OCI-LY7 (cell line): ENCODE results near the gene SSNA1. TPM values are rescaled to one million over a fixed set of nuclear protein-coding genes. Genes with fewer than 3 reads are reported as not detected.
A peak's percentile ranks its signal among the peaks of the same experiment; 100 is the strongest.
"Not testable (repeated sequence)": the region's sequence is repeated elsewhere in the genome, so short reads cannot be mapped to it uniquely, and the experiment has no call there.

Source experiments
- BruUV-seq: library from RNA; stranded (reverse); fragments of 400-500 nt; replicated peaks from 2 replicates; lab custom pipeline; 2021; lab: Mats Ljungman, UMichigan
- CTCF ChIA-PET: fragments of 300-600 bp; sonication (Branson Sonifier 250); formaldehyde crosslinking; loops from one replicate; lab custom pipeline; 2022; ENCODE audit warnings: antibody characterized with exemption; ENCODE audit not compliant: unreplicated experiment; lab: Charles Lee
- POLR2A ChIA-PET: fragments of 300-600 bp; sonication (Branson Sonifier 250); formaldehyde crosslinking; loops from one replicate; lab custom pipeline; 2022; ENCODE audit warnings: antibody characterized with exemption; lab: Charles Lee
- DNase-seq: peaks from one replicate; pipeline ENCODE4 v3.0.0-alpha.2; 2015; ENCODE audit warnings: low spot score
- H2AFZ ChIP-seq: fragments of 200-600 bp; sonication (generic), shearing (Covaris generic); 2 replicates; pipeline ENCODE4 v1.6.1; 2014; ENCODE audit warnings: mild to moderate bottlenecking, antibody characterized with exemption, low read length, moderate library complexity
- H3K27ac ChIP-seq: fragments of 200-600 bp; sonication (generic); 2 replicates; pipeline ENCODE4 v1.5.1; 2014; ENCODE audit warnings: mixed run types, low read depth, mild to moderate bottlenecking, moderate library complexity, low read length, inconsistent platforms; ENCODE audit not compliant: poor library complexity, severe bottlenecking
- H3K36me3 ChIP-seq: fragments of 200-600 bp; sonication (generic); 2 replicates; pipeline ENCODE4 v1.6.1; 2014; ENCODE audit warnings: mild to moderate bottlenecking, antibody characterized with exemption, low read length, moderate library complexity, mixed read lengths; ENCODE audit not compliant: insufficient read depth
- H3K4me1 ChIP-seq: fragments of 200-600 bp; sonication (generic); 2 replicates; pipeline ENCODE4 v1.5.1; 2014; ENCODE audit warnings: mild to moderate bottlenecking, low read length; ENCODE audit not compliant: insufficient read depth, poor library complexity, severe bottlenecking
- H3K4me2 ChIP-seq: fragments of 200-600 bp; sonication (generic); 2 replicates; pipeline ENCODE4 v1.6.1; 2014; ENCODE audit warnings: mild to moderate bottlenecking, low read length
- H3K4me3 ChIP-seq: fragments of 200-600 bp; sonication (generic); 2 replicates; pipeline ENCODE4 v1.5.1; 2014; ENCODE audit warnings: mild to moderate bottlenecking, low read depth, low read length; ENCODE audit not compliant: poor library complexity, severe bottlenecking
- H3K79me2 ChIP-seq: fragments of 200-600 bp; sonication (generic); 2 replicates; pipeline ENCODE4 v1.6.1; 2016; ENCODE audit warnings: low read depth, mild to moderate bottlenecking, low read length, moderate library complexity, mixed read lengths; ENCODE audit not compliant: insufficient read depth
- H3K9me2 ChIP-seq: fragments of 200-600 bp; sonication (generic); 2 replicates; pipeline ENCODE4 v1.6.1; 2016; ENCODE audit warnings: mild to moderate bottlenecking, low read length, mixed read lengths; ENCODE audit not compliant: insufficient read depth
- H3K9me3 ChIP-seq: fragments of 200-600 bp; sonication (generic); 2 replicates; pipeline ENCODE4 v1.6.1; 2014; ENCODE audit warnings: mild to moderate bottlenecking, mixed run types, low read length, mixed read lengths
- H4K20me1 ChIP-seq: fragments of 200-600 bp; sonication (generic); 2 replicates; pipeline ENCODE4 v1.6.1; 2014; ENCODE audit warnings: mild to moderate bottlenecking, antibody characterized with exemption, low read length, moderate library complexity, mixed read lengths; ENCODE audit not compliant: insufficient read depth
- EZH2phosphoT487 ChIP-seq: fragments of 200-600 bp; sonication (generic); IDR thresholded peaks from 2 replicates; pipeline ENCODE4 v1.6.1; 2018; ENCODE audit warnings: low read depth, borderline replicate concordance, mild to moderate bottlenecking, mixed run types, antibody characterized with exemption, low read length, moderate library complexity, mixed read lengths
- intact Hi-C: fragments of 100-400 bp; cut with micrococcal nuclease; formaldehyde crosslinking; loops from one replicate; pipeline ENCODE4 v1.10.0; 2022; ENCODE audit not compliant: unreplicated experiment
- microRNA-seq: library from miRNA; unstranded; fragments of <30 nt; microRNA quantifications from one replicate; pipeline ENCODE4 v1.2.0, GENCODE V29; 2022; ENCODE audit warnings: borderline replicate concordance
- small RNA-seq: library from RNA; depleted of rRNA; stranded (forward); fragments of <200 nt; gene quantifications from one replicate; pipeline ENCODE3, GENCODE V24; 2014
- total RNA-seq, 2 experiments: library from RNA; depleted of rRNA in 1 of 2; stranded (reverse); fragments of >200 nt in 1 of 2; shearing (Covaris generic) in 1 of 2; gene quantifications; 2 replicates each; pipeline ENCODE4 v1.2.3, GENCODE V29; 2014 to 2022

Gene SSNA1
- total RNA-seq, 2 experiments from 2014 or later: 71.0 to 111 TPM

DNA sequence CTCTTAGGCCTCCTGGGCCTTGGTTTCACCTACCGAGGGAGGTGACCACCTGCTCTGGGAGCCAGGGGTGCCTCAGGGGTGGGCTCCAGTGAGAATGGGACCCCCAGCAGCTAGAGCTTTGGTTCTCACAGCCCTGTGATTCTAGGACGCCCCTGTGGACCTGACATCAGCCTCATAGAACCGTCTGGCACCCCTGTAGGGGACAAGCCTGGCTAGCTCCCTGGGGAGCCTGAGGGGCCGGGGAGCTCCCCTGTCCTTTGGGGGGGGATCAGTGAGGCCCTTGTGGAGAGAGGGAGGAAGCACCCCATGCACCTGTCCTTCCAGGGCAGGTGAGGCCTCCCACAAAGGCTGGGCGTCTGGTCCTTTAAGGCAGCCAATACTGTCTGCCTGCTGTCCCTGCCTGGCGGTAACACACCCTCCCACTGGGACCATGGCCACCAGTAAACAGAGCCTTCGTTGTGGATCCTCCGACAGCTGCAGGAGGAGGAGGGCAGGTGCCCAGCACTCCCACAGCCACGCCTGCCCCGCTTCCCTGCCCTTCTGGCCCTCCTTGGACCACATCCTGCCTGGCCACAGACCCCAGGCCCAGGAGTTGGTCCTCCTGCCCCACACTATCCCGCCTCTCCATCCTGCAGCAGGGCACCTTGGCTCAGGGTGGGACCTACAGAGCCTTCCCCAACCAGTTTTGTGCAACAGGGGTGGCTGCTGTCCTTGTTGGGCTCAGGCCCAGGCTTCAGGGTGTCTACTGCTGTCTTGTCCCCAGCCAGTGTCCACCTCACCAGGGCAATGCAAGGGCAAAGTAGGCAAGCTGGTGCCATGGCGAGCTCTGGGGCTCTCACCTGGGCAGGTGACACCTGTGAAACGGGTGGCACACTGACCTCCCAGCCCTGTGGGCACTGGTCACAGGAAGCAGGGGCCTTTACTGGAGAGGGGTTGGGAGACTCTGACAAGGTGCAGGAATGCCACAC, 49.6 kb downstream of the SSNA1 start:
- H3K4me3 ChIP-seq: peak overlapping the region; percentile 80
- H3K27ac ChIP-seq: peak overlapping the region; percentile 29
- intact Hi-C loops: loop anchor here (2.0 kb wide), 2 partner anchors 31 to 169 kb away; no protein-coding TSS in a partner anchor
- H3K9me2 ChIP-seq: no peaks in the 10 kb centered on the region
- no peak overlapping the region for H2AFZ ChIP-seq
- no TSS peak for BruUV-seq
- no peak for DNase-seq
- peaks cover 14% of the 10 kb centered on the region for H4K20me1 ChIP-seq
- H3K4me2 ChIP-seq: peak overlapping the region; percentile 75
- H3K4me1 ChIP-seq: peaks cover 59% of the 10 kb centered on the region
- CTCF ChIA-PET: interaction anchor here (0.5 to 0.6 kb wide), 3 partner anchors 31 to 199 kb away, joined by 3 to 5 read pairs (median 3); no protein-coding TSS in a partner anchor
- POLR2A ChIA-PET: interaction anchor here (0.8 to 3.3 kb wide), 2 partner anchors 16 to 17 kb away, joined by 3 to 26 read pairs; partner anchors contain the start of gene NELFB
- H3K9me3 ChIP-seq: no peaks in the 10 kb centered on the region
- peaks cover 32% of the 10 kb centered on the region for H3K79me2 ChIP-seq
- peaks cover 15% of the 10 kb centered on the region for H3K36me3 ChIP-seq
- no peak for TF ChIP-seq EZH2phosphoT487

DNA sequence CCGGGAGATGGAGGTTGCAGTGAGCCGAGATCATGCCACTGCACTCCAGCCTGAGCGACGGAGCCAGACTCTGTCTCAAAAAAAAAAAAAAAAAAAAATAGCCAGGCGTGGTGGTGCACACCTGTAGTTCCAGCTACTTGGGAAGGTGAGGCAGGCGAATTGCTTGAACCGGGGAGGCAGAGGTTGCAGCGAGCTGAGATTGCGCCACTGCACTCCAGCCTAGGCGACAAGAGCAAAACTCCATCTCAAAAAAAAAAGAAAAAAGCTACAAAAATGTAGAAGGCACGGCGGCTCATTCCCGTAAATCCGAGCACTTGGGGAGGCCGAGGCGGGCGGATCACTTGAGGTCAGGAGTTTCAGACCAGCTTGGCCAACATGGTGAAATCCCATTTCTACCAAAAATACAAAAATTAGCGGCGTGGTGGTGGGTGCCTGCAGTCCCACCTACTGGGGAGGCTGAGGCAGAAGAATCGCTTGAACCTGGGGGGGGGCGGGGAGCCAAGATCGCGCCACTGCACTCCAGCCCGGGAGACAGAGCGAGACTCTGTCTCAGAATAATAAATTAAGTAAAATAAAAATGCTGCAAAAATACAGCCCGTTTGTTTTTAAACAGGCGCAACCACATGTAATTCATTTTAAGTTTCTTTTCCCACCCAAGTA, 51.2 kb downstream of the SSNA1 start:
- POLR2A ChIA-PET: interaction anchor here (1.2 to 3.3 kb wide), 3 partner anchors 15 to 110 kb away, joined by 3 to 26 read pairs (median 4); partner anchors contain the start of gene NELFB
- not testable (repeated sequence) for BruUV-seq, H3K9me3 ChIP-seq, H3K9me2 ChIP-seq, DNase-seq, H2AFZ ChIP-seq
- peak overlapping the region; percentile 80 for H3K4me3 ChIP-seq
- H3K36me3 ChIP-seq: peaks cover 28% of the 10 kb centered on the region
- H3K79me2 ChIP-seq: peaks cover 34% of the 10 kb centered on the region
- CTCF ChIA-PET: interaction anchor here (0.7 kb wide), 1 partner anchor 392 kb away, joined by 3 read pairs; no protein-coding TSS in a partner anchor
- peaks cover 14% of the 10 kb centered on the region for H4K20me1 ChIP-seq
- H3K4me2 ChIP-seq: peak overlapping the region; percentile 75
- peaks cover 67% of the 10 kb centered on the region for H3K4me1 ChIP-seq
- intact Hi-C loops: loop anchor here (2.0 kb wide), 1 partner anchor 37 kb away; the partner anchor contains the start of gene TOR4A
- peak overlapping the region; percentile 89 for H3K27ac ChIP-seq

Small RNA genes within 50 kb of the gene (microRNA-seq; reads per million reads assigned to microRNA genes)
- gene MIR3621: not detected

Small RNA genes within 50 kb of the gene (small RNA-seq; reads per million reads assigned to genes)
- gene MIR3621: not detected

Other genes starting within 250 kb of the SSNA1 start
Only the 30 nearest of the 33 such genes appear.
- gene PTGDS, start 211.2 kb upstream of the SSNA1 start, total RNA-seq (2014; rRNA removed; shearing (Covaris generic)): not detected in 2 replicates
- not detected in 2 replicates for gene PTGDS, start 211.2 kb upstream of the SSNA1 start, total RNA-seq (2022)
- not detected in 2 replicates for gene LCNL1, start 205.7 kb upstream of the SSNA1 start, total RNA-seq (2014; rRNA removed; shearing (Covaris generic))
- gene LCNL1, start 205.7 kb upstream of the SSNA1 start, total RNA-seq (2022): not detected in 2 replicates
- gene PAXX, start 196.3 kb upstream of the SSNA1 start, total RNA-seq (2014; rRNA removed; shearing (Covaris generic)): 63.5 and 66.5 TPM in 2 replicates
- 45.7 and 46.3 TPM in 2 replicates for gene PAXX, start 196.3 kb upstream of the SSNA1 start, total RNA-seq (2022)
- gene CLIC3, start 192.1 kb upstream of the SSNA1 start, total RNA-seq (2014; rRNA removed; shearing (Covaris generic)): not detected in 2 replicates
- gene CLIC3, start 192.1 kb upstream of the SSNA1 start, total RNA-seq (2022): not detected in 2 replicates
- gene ABCA2, start 160.4 kb upstream of the SSNA1 start, total RNA-seq (2014; rRNA removed; shearing (Covaris generic)): 2.4 and 4.1 TPM in 2 replicates
- 8.3 and 10.6 TPM in 2 replicates for gene ABCA2, start 160.4 kb upstream of the SSNA1 start, total RNA-seq (2022)
- gene FUT7, start 156.6 kb upstream of the SSNA1 start, total RNA-seq (2014; rRNA removed; shearing (Covaris generic)): not detected in 2 replicates
- gene FUT7, start 156.6 kb upstream of the SSNA1 start, total RNA-seq (2022): 0.21 TPM in 1 of 2 replicates, not detected in the other
- gene NPDC1, start 142.5 kb upstream of the SSNA1 start, total RNA-seq (2014; rRNA removed; shearing (Covaris generic)): 0.21 and 0.32 TPM in 2 replicates
- gene NPDC1, start 142.5 kb upstream of the SSNA1 start, total RNA-seq (2022): 0.38 and 0.39 TPM in 2 replicates
- 0.16 TPM in 1 of 2 replicates, not detected in the other for gene ENTPD2, start 134.6 kb upstream of the SSNA1 start, total RNA-seq (2014; rRNA removed; shearing (Covaris generic))
- gene ENTPD2, start 134.6 kb upstream of the SSNA1 start, total RNA-seq (2022): not detected in 2 replicates
- gene SAPCD2, start 118.1 kb upstream of the SSNA1 start, total RNA-seq (2014; rRNA removed; shearing (Covaris generic)): 65.9 and 74.0 TPM in 2 replicates
- gene SAPCD2, start 118.1 kb upstream of the SSNA1 start, total RNA-seq (2022): 51.4 and 57.2 TPM in 2 replicates
- 5.3 and 5.7 TPM in 2 replicates for gene UAP1L1, start 111.2 kb upstream of the SSNA1 start, total RNA-seq (2014; rRNA removed; shearing (Covaris generic))
- 12.3 and 16.7 TPM in 2 replicates for gene UAP1L1, start 111.2 kb upstream of the SSNA1 start, total RNA-seq (2022)
- gene MAN1B1, start 101.7 kb upstream of the SSNA1 start, total RNA-seq (2014; rRNA removed; shearing (Covaris generic)): 22.5 and 32.7 TPM in 2 replicates
- 38.8 and 43.4 TPM in 2 replicates for gene MAN1B1, start 101.7 kb upstream of the SSNA1 start, total RNA-seq (2022)
- gene DPP7, start 73.9 kb upstream of the SSNA1 start, total RNA-seq (2014; rRNA removed; shearing (Covaris generic)): 173 and 182 TPM in 2 replicates
- 154 TPM in 2 replicates for gene DPP7, start 73.9 kb upstream of the SSNA1 start, total RNA-seq (2022)
- 0.06 TPM in 1 of 2 replicates, not detected in the other for gene GRIN1, start 49.5 kb upstream of the SSNA1 start, total RNA-seq (2014; rRNA removed; shearing (Covaris generic))
- gene GRIN1, start 49.5 kb upstream of the SSNA1 start, total RNA-seq (2022): 0.15 and 0.55 TPM in 2 replicates
- 0.21 TPM in 1 of 2 replicates, not detected in the other for gene LRRC26, start 18.6 kb upstream of the SSNA1 start, total RNA-seq (2014; rRNA removed; shearing (Covaris generic))
- not detected in 2 replicates for gene LRRC26, start 18.6 kb upstream of the SSNA1 start, total RNA-seq (2022)
- not detected in 2 replicates for gene TMEM210, start 16.6 kb upstream of the SSNA1 start, total RNA-seq (2014; rRNA removed; shearing (Covaris generic))
- not detected in 2 replicates for gene TMEM210, start 16.6 kb upstream of the SSNA1 start, total RNA-seq (2022)
- gene ANAPC2, start 116 bp upstream of the SSNA1 start, total RNA-seq (2014; rRNA removed; shearing (Covaris generic)): 34.8 and 38.6 TPM in 2 replicates
- gene ANAPC2, start 116 bp upstream of the SSNA1 start, total RNA-seq (2022): 89.6 and 90.4 TPM in 2 replicates
- 9.0 and 10.3 TPM in 2 replicates for gene TPRN, start 12.1 kb downstream of the SSNA1 start, total RNA-seq (2014; rRNA removed; shearing (Covaris generic))
- 15.3 and 15.9 TPM in 2 replicates for gene TPRN, start 12.1 kb downstream of the SSNA1 start, total RNA-seq (2022)
- 55.1 and 58.2 TPM in 2 replicates for gene TMEM203, start 17.0 kb downstream of the SSNA1 start, total RNA-seq (2014; rRNA removed; shearing (Covaris generic))
- gene TMEM203, start 17.0 kb downstream of the SSNA1 start, total RNA-seq (2022): 39.0 and 42.9 TPM in 2 replicates
- 30.4 and 35.9 TPM in 2 replicates for gene NDOR1, start 17.0 kb downstream of the SSNA1 start, total RNA-seq (2014; rRNA removed; shearing (Covaris generic))
- 61.3 and 61.9 TPM in 2 replicates for gene NDOR1, start 17.0 kb downstream of the SSNA1 start, total RNA-seq (2022)
- gene RNF208, start 33.6 kb downstream of the SSNA1 start, total RNA-seq (2014; rRNA removed; shearing (Covaris generic)): 0.47 and 0.82 TPM in 2 replicates
- 4.4 and 5.5 TPM in 2 replicates for gene RNF208, start 33.6 kb downstream of the SSNA1 start, total RNA-seq (2022)
- 1.1 and 1.7 TPM in 2 replicates for gene CYSRT1, start 36.5 kb downstream of the SSNA1 start, total RNA-seq (2014; rRNA removed; shearing (Covaris generic))
- 2.9 and 3.7 TPM in 2 replicates for gene CYSRT1, start 36.5 kb downstream of the SSNA1 start, total RNA-seq (2022)
- 0.13 TPM in 1 of 2 replicates, not detected in the other for gene RNF224, start 38.8 kb downstream of the SSNA1 start, total RNA-seq (2014; rRNA removed; shearing (Covaris generic))
- gene RNF224, start 38.8 kb downstream of the SSNA1 start, total RNA-seq (2022): 0.30 TPM in 1 of 2 replicates, not detected in the other
- gene SLC34A3, start 42.2 kb downstream of the SSNA1 start, total RNA-seq (2014; rRNA removed; shearing (Covaris generic)): 0.15 TPM in 1 of 2 replicates, not detected in the other
- not detected in 2 replicates for gene SLC34A3, start 42.2 kb downstream of the SSNA1 start, total RNA-seq (2022)
- gene TUBB4B, start 52.6 kb downstream of the SSNA1 start, total RNA-seq (2014; rRNA removed; shearing (Covaris generic)): 376 and 417 TPM in 2 replicates
- gene TUBB4B, start 52.6 kb downstream of the SSNA1 start, total RNA-seq (2022): 402 and 443 TPM in 2 replicates
- 0.73 TPM in 1 of 2 replicates, not detected in the other for gene STPG3, start 62.6 kb downstream of the SSNA1 start, total RNA-seq (2014; rRNA removed; shearing (Covaris generic))
- 1.7 and 2.7 TPM in 2 replicates for gene STPG3, start 62.6 kb downstream of the SSNA1 start, total RNA-seq (2022)
- gene NELFB, start 66.7 kb downstream of the SSNA1 start, total RNA-seq (2014; rRNA removed; shearing (Covaris generic)): 59.5 and 62.6 TPM in 2 replicates
- 74.8 and 76.1 TPM in 2 replicates for gene NELFB, start 66.7 kb downstream of the SSNA1 start, total RNA-seq (2022)
- 11.6 and 11.7 TPM in 2 replicates for gene TOR4A, start 89.0 kb downstream of the SSNA1 start, total RNA-seq (2014; rRNA removed; shearing (Covaris generic))
- gene TOR4A, start 89.0 kb downstream of the SSNA1 start, total RNA-seq (2022): 19.7 and 22.3 TPM in 2 replicates
- 6.9 TPM in 2 replicates for gene NRARP, start 113.6 kb downstream of the SSNA1 start, total RNA-seq (2014; rRNA removed; shearing (Covaris generic))
- 6.4 and 8.9 TPM in 2 replicates for gene NRARP, start 113.6 kb downstream of the SSNA1 start, total RNA-seq (2022)
- gene EXD3, start 234.5 kb downstream of the SSNA1 start, total RNA-seq (2014; rRNA removed; shearing (Covaris generic)): 14.2 and 27.0 TPM in 2 replicates
- 20.8 and 27.0 TPM in 2 replicates for gene EXD3, start 234.5 kb downstream of the SSNA1 start, total RNA-seq (2022)
- gene NOXA1, start 234.7 kb downstream of the SSNA1 start, total RNA-seq (2014; rRNA removed; shearing (Covaris generic)): not detected in 2 replicates
- not detected in 2 replicates for gene NOXA1, start 234.7 kb downstream of the SSNA1 start, total RNA-seq (2022)